Calu3 (cell line): ENCODE data around the gene VWA8. TPM values are rescaled to one million over a fixed set of nuclear protein-coding genes. Genes with fewer than 3 reads are reported as not detected.

Source experiments
- BruUV-seq: library from RNA; stranded (reverse); fragments of 400-500 nt; replicated peaks from 2 replicates; lab custom pipeline; 2021; lab: Mats Ljungman, UMichigan
- CTCF ChIA-PET: fragments of 300-600 bp; sonication (Branson Sonifier 250); formaldehyde crosslinking; loops from one replicate; lab custom pipeline; 2022; ENCODE audit warnings: antibody characterized with exemption; lab: Charles Lee
- DNase-seq: peaks from one replicate; pipeline ENCODE4 v3.0.0; 2022
- H3K27ac Mint-ChIP-seq: one replicate; pipeline ENCODE4 v1.8.0; 2022; ENCODE audit warnings: mixed read lengths; ENCODE audit not compliant: unreplicated experiment
- H3K27me3 Mint-ChIP-seq: one replicate; pipeline ENCODE4 v1.8.0; 2022; ENCODE audit warnings: mixed read lengths; ENCODE audit not compliant: unreplicated experiment
- H3K36me3 Mint-ChIP-seq: one replicate; pipeline ENCODE4 v1.8.0; 2022; ENCODE audit warnings: mild to moderate bottlenecking, moderate library complexity, mixed read lengths; ENCODE audit not compliant: insufficient read depth, unreplicated experiment
- H3K4me1 Mint-ChIP-seq: one replicate; pipeline ENCODE4 v1.8.0; 2022; ENCODE audit warnings: mild to moderate bottlenecking, low read depth, mixed read lengths; ENCODE audit not compliant: unreplicated experiment
- H3K4me3 Mint-ChIP-seq: one replicate; pipeline ENCODE4 v1.8.0; 2022; ENCODE audit warnings: mild to moderate bottlenecking, low read depth, moderate library complexity, mixed read lengths; ENCODE audit not compliant: unreplicated experiment
- H3K9me3 Mint-ChIP-seq: one replicate; pipeline ENCODE4 v1.8.0; 2022; ENCODE audit warnings: low read depth, mixed read lengths; ENCODE audit not compliant: unreplicated experiment
- CTCF ChIP-seq: fragments of 200-600 bp; IDR thresholded peaks from one replicate; pipeline ENCODE4 v1.8.0; 2022; ENCODE audit warnings: antibody characterized with exemption; ENCODE audit not compliant: unreplicated experiment
- intact Hi-C: fragments of 100-400 bp; cut with micrococcal nuclease; formaldehyde crosslinking; loops from one replicate; pipeline ENCODE4 v1.10.0; 2022; ENCODE audit not compliant: unreplicated experiment
- total RNA-seq: library from RNA; stranded (reverse); gene quantifications from 2 replicates; pipeline ENCODE4 v1.2.3, GENCODE V29; 2022

VWA8 gene
- total RNA-seq, 1 experiment from 2014 or later: 15.2 TPM

GRCh38 chr13:41563984-41564365 lies 396.9 kb downstream of the VWA8 start:
- H3K27me3 Mint-ChIP-seq: no peaks in the 10 kb centered on the region
- peaks cover 16% of the 10 kb centered on the region for H3K4me1 Mint-ChIP-seq
- BruUV-seq: no TSS peak
- CTCF ChIA-PET: no interaction called here
- no peak for DNase-seq
- H3K4me3 Mint-ChIP-seq: no peak overlapping the region
- H3K36me3 Mint-ChIP-seq: peaks cover 3% of the 10 kb centered on the region
- no peak for TF ChIP-seq CTCF
- intact Hi-C loops: no loop called here
- no peaks in the 10 kb centered on the region for H3K9me3 Mint-ChIP-seq
- no peak overlapping the region for H3K27ac Mint-ChIP-seq

GRCh38 chr13:41563341-41563983 lies 397.4 kb downstream of the VWA8 start:
- intact Hi-C loops: no loop called here

GRCh38 chr13:41562541-41563178 lies 398.2 kb downstream of the VWA8 start:
- peaks cover 16% of the 10 kb centered on the region for H3K4me1 Mint-ChIP-seq
- peaks cover 3% of the 10 kb centered on the region for H3K36me3 Mint-ChIP-seq
- TF ChIP-seq CTCF: no peak
- CTCF ChIA-PET: no interaction called here
- H3K27ac Mint-ChIP-seq: no peak overlapping the region
- no peaks in the 10 kb centered on the region for H3K9me3 Mint-ChIP-seq
- DNase-seq: no peak
- intact Hi-C loops: no loop called here
- no TSS peak for BruUV-seq
- no peaks in the 10 kb centered on the region for H3K27me3 Mint-ChIP-seq
- no peak overlapping the region for H3K4me3 Mint-ChIP-seq

More at GRCh38 chr13:41563341-41563983, 397.4 kb downstream of the VWA8 start:
- Mint-ChIP-seq H3K4me3 (no peak overlapping the region), H3K4me1 (peaks cover 16% of the 10 kb centered on the region), H3K27me3 (no peaks in the 10 kb centered on the region), H3K9me3 (no peaks in the 10 kb centered on the region), H3K27ac (no peak overlapping the region), H3K36me3 (peaks cover 3% of the 10 kb centered on the region)
- no peak for DNase-seq
- no TSS peak for BruUV-seq
- CTCF ChIA-PET: no interaction called here
- TF ChIP-seq CTCF: no peak

- H3K9me3 Mint-ChIP-seq: no peaks in the 10 kb centered on the region
- H3K27me3 Mint-ChIP-seq: no peaks in the 10 kb centered on the region
- CTCF ChIA-PET: no interaction called here
- DNase-seq: no peak
- peaks cover 3% of the 10 kb centered on the region for H3K36me3 Mint-ChIP-seq
- intact Hi-C loops: no loop called here
- BruUV-seq: no TSS peak
- TF ChIP-seq CTCF: no peak
- H3K4me1 Mint-ChIP-seq: peaks cover 16% of the 10 kb centered on the region
- H3K27ac Mint-ChIP-seq: no peak overlapping the region
- H3K4me3 Mint-ChIP-seq: no peak overlapping the region
Measured at GRCh38 chr13:41562083-41562482, 398.8 kb downstream of the VWA8 start.
